Left lobe of liver (tissue), 2 donors: ENCODE results near the gene SCAP. TPM values are rescaled to one million over a fixed set of nuclear protein-coding genes. Genes with fewer than 3 reads are reported as not detected.
"Not testable (repeated sequence)": the region's sequence is repeated elsewhere in the genome, so short reads cannot be mapped to it uniquely, and the experiment has no call there.

Experiments
- ATAC-seq: fragments of 200-7000 bp; cut with Tn5 transposase; one replicate; pipeline ENCODE4 v1.9.1; 2020; ENCODE audit warnings: mild to moderate bottlenecking, moderate library complexity
- DNase-seq: peaks from one replicate; pipeline ENCODE4 v3.0.0-alpha.2; 2020; ENCODE audit warnings: low spot score
- total RNA-seq: library from RNA; stranded (reverse); gene quantifications from one replicate; pipeline ENCODE4 v1.2.1, GENCODE V29; 2021
- donor health status: DM: no; HTN: no; CAD: no; lungs with moderate emphysema.
- donor health status: DM: no; HTN: yes; CAD: no.

Gene SCAP
- 92.3 TPM for total RNA-seq

- DNase-seq (peak; percentile 96), ATAC-seq (peak; percentile 96)
Observed at GRCh38 chr3:47475570-47476329, at the start of gene SCAP. TSS of gene SCAP (minus strand) at chr3:47475941. CDS start at chr3:47442993, 32,948 bp downstream.

- ATAC-seq (no peak), DNase-seq (no peak)
Observed at GRCh38 chr3:47523310-47524073, 47.8 kb upstream of the SCAP start.

GRCh38 chr3:47522082-47522987 is 46.6 kb upstream of the SCAP start:
- ATAC-seq, result peak; percentile 100

DNA sequence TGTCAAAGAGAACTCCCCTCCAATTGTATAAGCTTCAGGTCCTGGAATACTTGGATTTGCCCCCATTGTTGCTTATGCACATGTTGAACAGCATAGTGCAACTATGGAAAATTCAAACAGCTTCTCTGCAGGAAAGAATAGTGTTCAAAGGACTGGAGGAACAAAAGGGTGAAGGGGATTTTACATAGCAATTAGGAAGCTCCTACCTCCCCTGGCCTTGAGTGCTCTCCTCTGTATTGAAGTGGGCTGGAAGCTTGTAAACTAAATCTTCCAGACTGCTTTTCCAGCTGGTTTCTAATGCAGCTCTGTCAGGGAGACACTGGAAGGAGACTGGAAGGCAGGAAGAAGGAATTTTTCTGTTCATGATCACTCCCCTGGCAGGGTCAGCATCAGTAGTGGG is 45.0 kb upstream of the SCAP start:
- DNase-seq, result no peak
- no peak for ATAC-seq

More at GRCh38 chr3:47522082-47522987, 46.6 kb upstream of the SCAP start:
- peak; percentile 82 for DNase-seq

DNA sequence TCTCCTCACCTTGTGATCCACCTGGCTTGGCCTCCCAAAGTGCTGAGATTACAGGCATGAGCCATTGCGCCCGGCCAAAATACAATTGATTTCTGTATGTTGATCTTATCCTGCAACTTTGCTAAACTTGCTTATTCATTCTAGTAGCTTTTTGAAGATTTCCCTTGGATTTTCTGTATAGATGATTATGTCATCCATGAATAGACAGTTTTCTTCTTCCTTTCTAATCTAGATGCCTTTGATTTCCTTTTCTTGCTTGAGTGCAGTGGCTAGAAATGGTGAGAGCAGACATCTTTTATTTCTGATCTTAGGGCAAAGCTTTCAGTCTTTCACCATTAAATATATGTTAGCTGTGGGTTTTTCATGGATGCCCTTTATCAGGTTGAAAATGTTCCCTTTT is 42.2 kb upstream of the SCAP start:
- no peak for ATAC-seq
- DNase-seq, result no peak

DNA sequence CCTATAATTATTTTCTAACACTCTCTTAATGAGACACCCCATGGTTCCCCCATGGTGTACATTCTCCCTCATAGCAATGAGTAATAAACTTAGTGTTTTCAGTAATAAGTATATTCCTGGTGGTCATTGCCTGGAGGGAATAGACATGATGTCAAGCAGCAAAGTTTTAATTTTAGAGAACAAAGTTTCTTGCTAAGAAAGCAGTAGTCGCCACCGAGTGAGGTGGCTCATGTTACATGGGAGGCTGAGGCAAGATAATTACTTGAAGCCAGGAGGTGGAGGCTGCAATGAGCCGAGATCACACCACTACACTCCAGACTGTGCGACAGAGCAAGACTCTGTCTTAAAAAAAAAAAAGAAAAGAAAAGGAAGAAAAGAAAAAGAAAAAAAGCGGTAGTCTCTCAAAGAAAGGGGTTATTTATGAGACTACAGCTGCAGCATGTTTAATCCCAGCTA is 40.2 kb upstream of the SCAP start:
- ATAC-seq (no peak), DNase-seq (no peak)

- DNase-seq, result no peak
- ATAC-seq, result no peak
Observed at GRCh38 chr3:47515100-47515499, 39.4 kb upstream of the SCAP start.

GRCh38 chr3:47513125-47513929 is 37.6 kb upstream of the SCAP start, which contains the start of gene ELP6:
TSS of gene ELP6 (minus strand) at chr3:47513712. CDS start at chr3:47513590, 122 bp downstream.
- ATAC-seq (peak; percentile 96), DNase-seq (peak; percentile 98)

GRCh38 chr3:47512416-47513124 is 36.8 kb upstream of the SCAP start:
- ATAC-seq (peak; percentile 33), DNase-seq (peak; percentile 50)

DNA sequence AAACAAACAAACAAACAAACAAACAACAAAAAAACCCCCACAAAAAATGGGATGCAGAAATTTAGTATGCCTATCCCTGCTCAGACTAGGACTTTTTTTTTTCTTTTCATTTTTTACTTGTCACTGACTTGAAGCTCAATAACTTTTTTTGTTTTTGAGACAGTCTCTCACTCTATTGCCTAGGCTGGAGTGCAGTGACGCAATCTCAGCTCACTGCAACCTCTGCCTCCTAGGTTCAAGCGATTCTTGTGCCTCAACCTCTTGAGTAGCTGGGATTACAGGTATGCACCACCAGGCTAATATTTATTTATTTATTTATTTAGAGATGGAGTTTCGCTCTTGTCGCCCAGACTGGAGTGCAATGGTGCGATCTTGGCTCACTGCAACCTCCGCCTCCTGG is 29.5 kb upstream of the SCAP start:
- ATAC-seq, DNase-seq: not testable (repeated sequence)

DNA sequence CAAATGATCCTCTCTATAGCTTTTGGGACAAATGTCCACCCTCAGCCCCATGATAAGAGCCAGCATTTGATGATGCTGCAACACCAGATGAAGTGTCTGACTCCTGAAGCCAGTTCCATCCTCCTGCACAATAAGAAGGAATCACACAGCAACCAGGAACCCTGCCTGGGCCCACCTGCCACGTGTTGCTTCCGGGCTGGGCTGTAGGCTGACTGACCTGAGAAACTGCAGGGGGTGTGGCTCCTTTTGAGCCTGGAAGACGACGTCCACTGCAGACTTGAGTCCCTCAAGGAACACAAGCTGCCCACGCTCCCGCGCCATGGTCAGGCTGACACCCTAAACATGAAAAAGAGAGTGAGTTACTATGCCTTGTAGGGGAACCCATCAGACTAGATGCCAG is 28.4 kb upstream of the SCAP start:
- DNase-seq, result no peak
- ATAC-seq, result no peak

GRCh38 chr3:47503033-47503432 is 27.3 kb upstream of the SCAP start:
- no peak for ATAC-seq
- DNase-seq, result no peak

- DNase-seq, result no peak
- ATAC-seq, result no peak
Observed at GRCh38 chr3:47496892-47497291, 21.2 kb upstream of the SCAP start.

GRCh38 chr3:47495886-47496285 is 20.1 kb upstream of the SCAP start:
- ATAC-seq, result no peak
- DNase-seq, result no peak

- peak; percentile 12 for ATAC-seq
- no peak for DNase-seq
Observed at GRCh38 chr3:47495111-47495510, 19.4 kb upstream of the SCAP start.

DNA sequence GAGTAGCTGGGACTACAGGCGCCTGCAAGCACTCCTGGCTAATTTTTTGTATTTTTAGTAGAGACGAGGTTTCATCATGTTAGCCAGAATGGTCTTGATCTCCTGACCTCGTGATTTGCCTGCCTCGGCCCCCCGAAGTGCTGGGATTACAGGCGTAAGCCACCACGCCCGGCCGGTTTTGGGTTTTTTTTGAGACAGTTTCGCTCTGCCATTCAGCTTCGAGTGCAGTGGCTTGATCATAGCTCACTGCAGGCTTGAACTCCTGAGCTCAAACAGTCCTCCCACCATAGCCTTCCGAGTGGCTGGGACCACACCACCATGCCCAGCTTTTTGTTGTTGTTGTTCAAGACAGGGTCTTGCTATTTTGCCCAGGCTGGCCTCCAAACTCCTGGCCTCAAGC is 16.0 kb upstream of the SCAP start:
- ATAC-seq (no peak), DNase-seq (no peak)

- ATAC-seq (no peak), DNase-seq (no peak)
Observed at GRCh38 chr3:47491186-47491585, 15.4 kb upstream of the SCAP start.

DNA sequence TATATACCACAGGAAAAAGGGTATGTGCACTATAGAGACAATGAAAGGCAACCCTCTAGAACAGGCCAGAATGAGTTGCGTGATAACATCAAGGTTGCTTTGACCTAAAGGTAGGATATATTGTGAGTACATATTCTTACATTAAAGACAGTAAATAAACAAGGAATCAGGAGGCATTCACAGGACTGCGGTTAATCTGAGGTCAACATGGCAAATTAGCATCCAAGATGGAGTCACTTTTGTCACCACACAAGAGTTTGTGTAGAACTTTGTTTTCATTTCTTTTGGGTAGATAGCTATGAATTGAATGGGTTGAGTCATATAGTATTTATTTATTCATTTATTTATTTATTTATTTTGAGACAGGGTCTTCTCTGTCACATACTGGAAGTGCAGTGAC is 11.5 kb upstream of the SCAP start:
- ATAC-seq (no peak), DNase-seq (no peak)

- ATAC-seq (no peak), DNase-seq (no peak)
Observed at GRCh38 chr3:47485812-47486211, 10.1 kb upstream of the SCAP start.
